ENCODE measurements around the gene TUBGCP6.

The TUBGCP6 gene

GRCh38 chr22:50189849-50190181, 55.0 kb downstream of the TUBGCP6 start:
- ChIA-PET CTCF (interaction anchor here (0.7 to 1.2 kb wide), 2 partner anchors 39 to 65 kb away, joined by 3 to 6 read pairs; no protein-coding TSS in a partner anchor), POLR2A (interaction anchor here (0.8 to 1.8 kb wide), 4 partner anchors 10 to 19 kb away, joined by 3 to 5 read pairs (median 3); partner anchors contain the start of gene PANX2)
- TF ChIP-seq FOXK2 (IDR thresholded peaks at IDR 0.05) (no peak), ARNT (IDR thresholded peaks at IDR 0.05) (no peak), LEF1 (IDR thresholded peaks at IDR 0.05; ENCODE audit: borderline replicate concordance) (no peak), CTBP1 (IDR thresholded peaks at IDR 0.05; ENCODE audit: borderline replicate concordance) (no peak), SP1 (IDR thresholded peaks at IDR 0.05) (no peak), BHLHE40 (IDR thresholded peaks at IDR 0.05; ENCODE audit: borderline replicate concordance) (no peak), PKNOX1 (IDR thresholded peaks at IDR 0.05) (no peak), FOXM1 (IDR thresholded peaks at IDR 0.05; ENCODE audit: borderline replicate concordance) (no peak), TARDBP (IDR thresholded peaks at IDR 0.05) (no peak), L3MBTL2 (conservative IDR thresholded peaks at IDR 0.05) (no peak)
- DNase-seq (ENCODE audit: extremely low spot score) = no peak

- ChIA-PET CTCF (interaction anchor here (0.7 to 1.2 kb wide), 2 partner anchors 39 to 65 kb away, joined by 3 to 6 read pairs; no protein-coding TSS in a partner anchor), POLR2A (interaction anchor here (0.8 to 1.8 kb wide), 2 partner anchors 10 to 19 kb away, joined by 3 to 5 read pairs; no protein-coding TSS in a partner anchor)
- no peak for DNase-seq (ENCODE audit: extremely low spot score)
- TF ChIP-seq ELF4 (IDR thresholded peaks at IDR 0.05) = no peak
- no peak for TF ChIP-seq FOXK2 (IDR thresholded peaks at IDR 0.05)
- no peak for TF ChIP-seq FOXA1 (IDR thresholded peaks at IDR 0.05)
- no peak for TF ChIP-seq HDGF (IDR thresholded peaks at IDR 0.05; ENCODE audit: borderline replicate concordance)
- no peak for TF ChIP-seq FOXM1 (IDR thresholded peaks at IDR 0.05; ENCODE audit: borderline replicate concordance)
- no peak for TF ChIP-seq L3MBTL2 (conservative IDR thresholded peaks at IDR 0.05)
- no peak for TF ChIP-seq BHLHE40 (IDR thresholded peaks at IDR 0.05; ENCODE audit: borderline replicate concordance)
- no peak for TF ChIP-seq SUZ12 (IDR thresholded peaks at IDR 0.05)
- TF ChIP-seq ARNT (IDR thresholded peaks at IDR 0.05) = no peak
Observed at GRCh38 chr22:50189184-50189848, 55.5 kb downstream of the TUBGCP6 start.

GRCh38 chr22:50188356-50188755, 56.5 kb downstream of the TUBGCP6 start:
- TF ChIP-seq TARDBP (IDR thresholded peaks at IDR 0.05) = no peak
- TF ChIP-seq ZNF384 (IDR thresholded peaks at IDR 0.05) = no peak
- no peak for TF ChIP-seq ELF4 (IDR thresholded peaks at IDR 0.05)
- TF ChIP-seq BHLHE40 (IDR thresholded peaks at IDR 0.05; ENCODE audit: borderline replicate concordance) = no peak
- no peak for TF ChIP-seq ARNT (IDR thresholded peaks at IDR 0.05)
- TF ChIP-seq NFRKB (IDR thresholded peaks at IDR 0.05) = no peak
- TF ChIP-seq L3MBTL2 (conservative IDR thresholded peaks at IDR 0.05) = no peak
- POLR2A ChIA-PET = no interaction called here
- CTCF ChIA-PET = interaction anchor here (0.7 kb wide), 1 partner anchor 60 kb away, joined by 4 read pairs; no protein-coding TSS in a partner anchor
- no peak for DNase-seq (ENCODE audit: extremely low spot score)

GRCh38 chr22:50186761-50187523, 57.9 kb downstream of the TUBGCP6 start:
- no peak for DNase-seq (ENCODE audit: extremely low spot score)
- TF ChIP-seq L3MBTL2 (conservative IDR thresholded peaks at IDR 0.05) (no peak), TARDBP (IDR thresholded peaks at IDR 0.05) (no peak), HDGF (IDR thresholded peaks at IDR 0.05; ENCODE audit: borderline replicate concordance) (no peak), ARNT (IDR thresholded peaks at IDR 0.05) (no peak), NFRKB (IDR thresholded peaks at IDR 0.05) (no peak), FOXA1 (IDR thresholded peaks at IDR 0.05) (no peak), SUZ12 (IDR thresholded peaks at IDR 0.05) (no peak), CTBP1 (IDR thresholded peaks at IDR 0.05; ENCODE audit: borderline replicate concordance) (no peak), FOXK2 (IDR thresholded peaks at IDR 0.05) (no peak), ELF4 (IDR thresholded peaks at IDR 0.05) (no peak)
- ChIA-PET POLR2A (interaction anchor here (0.7 to 1.0 kb wide), 2 partner anchors 15 to 16 kb away, joined by 3 read pairs; partner anchors contain the start of gene PANX2), CTCF (interaction anchor here (0.6 to 0.9 kb wide), 3 partner anchors 37 to 122 kb away, joined by 3 to 9 read pairs (median 4); no protein-coding TSS in a partner anchor)

GRCh38 chr22:50186181-50186714, 58.6 kb downstream of the TUBGCP6 start:
- CTCF ChIA-PET = no interaction called here
- TF ChIP-seq NFRKB (IDR thresholded peaks at IDR 0.05) = no peak
- TF ChIP-seq FOXK2 (IDR thresholded peaks at IDR 0.05) = no peak
- no peak for TF ChIP-seq L3MBTL2 (conservative IDR thresholded peaks at IDR 0.05)
- no peak for TF ChIP-seq ELF4 (IDR thresholded peaks at IDR 0.05)
- no peak for TF ChIP-seq LEF1 (IDR thresholded peaks at IDR 0.05; ENCODE audit: borderline replicate concordance)
- TF ChIP-seq PKNOX1 (IDR thresholded peaks at IDR 0.05) = no peak
- TF ChIP-seq HDGF (IDR thresholded peaks at IDR 0.05; ENCODE audit: borderline replicate concordance) = no peak
- no peak for TF ChIP-seq ZNF384 (IDR thresholded peaks at IDR 0.05)
- no peak for TF ChIP-seq SUZ12 (IDR thresholded peaks at IDR 0.05)
- no peak for TF ChIP-seq TARDBP (IDR thresholded peaks at IDR 0.05)
- TF ChIP-seq FOXM1 (IDR thresholded peaks at IDR 0.05; ENCODE audit: borderline replicate concordance) = no peak
- TF ChIP-seq FOXA1 (IDR thresholded peaks at IDR 0.05) = no peak
- no peak for TF ChIP-seq BHLHE40 (IDR thresholded peaks at IDR 0.05; ENCODE audit: borderline replicate concordance)
- TF ChIP-seq ARNT (IDR thresholded peaks at IDR 0.05) = no peak
- TF ChIP-seq SP1 (IDR thresholded peaks at IDR 0.05) = no peak
- POLR2A ChIA-PET = interaction anchor here (1.0 kb wide), 1 partner anchor 15 kb away, joined by 3 read pairs; the partner anchor contains the start of gene PANX2
- no peak for DNase-seq (ENCODE audit: extremely low spot score)
